HG02588 (cell line): ENCODE measurements around the gene TEDC2.
"Not testable (repeated sequence)": the region's sequence is repeated elsewhere in the genome, so short reads cannot be mapped to it uniquely, and the experiment has no call there.

Experiments used
- ATAC-seq: cut with Tn5 transposase; IDR thresholded peaks from one replicate; pipeline ENCODE4 v1.9.1; 2021; ENCODE audit warnings: mild to moderate bottlenecking, moderate library complexity; ENCODE audit not compliant: unreplicated experiment

TEDC2 gene

GRCh38 chr16:2459647-2460390 lies at the start of gene TEDC2:
Gene TEDC2 (plus strand): TSS chr16:2460109. CDS start chr16:2460145, 36 bp downstream.
- ATAC-seq: peak; percentile 83

GRCh38 chr16:2415085-2415484 lies 44.8 kb upstream of the TEDC2 start:
- no peak for ATAC-seq

GRCh38 chr16:2420035-2420434 lies 39.9 kb upstream of the TEDC2 start:
- ATAC-seq: no peak

GRCh38 chr16:2422123-2422867 lies 37.6 kb upstream of the TEDC2 start:
- no peak for ATAC-seq

GRCh38 chr16:2424061-2425007 lies 35.6 kb upstream of the TEDC2 start:
- no peak for ATAC-seq

GRCh38 chr16:2425008-2425518 lies 34.8 kb upstream of the TEDC2 start:
- ATAC-seq: no peak

- ATAC-seq: no peak
Measured at GRCh38 chr16:2425825-2426430, 34.0 kb upstream of the TEDC2 start.

GRCh38 chr16:2426941-2427361 lies 33.0 kb upstream of the TEDC2 start:
- ATAC-seq: no peak

- ATAC-seq: no peak
Measured at GRCh38 chr16:2427526-2427925, 32.4 kb upstream of the TEDC2 start.

GRCh38 chr16:2428051-2428783 lies 31.7 kb upstream of the TEDC2 start:
- ATAC-seq: no peak

GRCh38 chr16:2428784-2429033 lies 31.2 kb upstream of the TEDC2 start:
- ATAC-seq: peak; percentile 18

GRCh38 chr16:2429034-2429770 lies 30.7 kb upstream of the TEDC2 start, which contains the start of gene CCNF:
Gene CCNF (plus strand): TSS chr16:2429447. CDS start chr16:2429482, 35 bp downstream.
- peak; percentile 79 for ATAC-seq

GRCh38 chr16:2429771-2430663 lies 29.9 kb upstream of the TEDC2 start:
- ATAC-seq: peak; percentile 10

- ATAC-seq: no peak
Measured at GRCh38 chr16:2432286-2432685, 27.6 kb upstream of the TEDC2 start.

GRCh38 chr16:2432801-2433505 lies 27.0 kb upstream of the TEDC2 start:
- no peak for ATAC-seq

GRCh38 chr16:2435236-2435635 lies 24.7 kb upstream of the TEDC2 start:
- not testable (repeated sequence) for ATAC-seq

GRCh38 chr16:2436110-2436509 lies 23.8 kb upstream of the TEDC2 start:
- ATAC-seq: no peak
